OCI-LY7 (cell line): ENCODE measurements around the gene PRELID3B. TPM values are rescaled to one million over a fixed set of nuclear protein-coding genes. Genes with fewer than 3 reads are reported as not detected.

Source experiments
- BruUV-seq: library from RNA; stranded (reverse); fragments of 400-500 nt; replicated peaks from 2 replicates; lab custom pipeline; 2021; lab: Mats Ljungman, UMichigan
- CTCF ChIA-PET: fragments of 300-600 bp; sonication (Branson Sonifier 250); formaldehyde crosslinking; loops from one replicate; lab custom pipeline; 2022; ENCODE audit warnings: antibody characterized with exemption; ENCODE audit not compliant: unreplicated experiment; lab: Charles Lee
- POLR2A ChIA-PET: fragments of 300-600 bp; sonication (Branson Sonifier 250); formaldehyde crosslinking; loops from one replicate; lab custom pipeline; 2022; ENCODE audit warnings: antibody characterized with exemption; lab: Charles Lee
- DNase-seq: peaks from one replicate; pipeline ENCODE4 v3.0.0-alpha.2; 2015; ENCODE audit warnings: low spot score
- H2AFZ ChIP-seq: fragments of 200-600 bp; sonication (generic), shearing (Covaris generic); 2 replicates; pipeline ENCODE4 v1.6.1; 2014; ENCODE audit warnings: mild to moderate bottlenecking, antibody characterized with exemption, low read length, moderate library complexity
- H3K27ac ChIP-seq: fragments of 200-600 bp; sonication (generic); 2 replicates; pipeline ENCODE4 v1.5.1; 2014; ENCODE audit warnings: mixed run types, low read depth, mild to moderate bottlenecking, moderate library complexity, low read length, inconsistent platforms; ENCODE audit not compliant: poor library complexity, severe bottlenecking
- H3K36me3 ChIP-seq: fragments of 200-600 bp; sonication (generic); 2 replicates; pipeline ENCODE4 v1.6.1; 2014; ENCODE audit warnings: mild to moderate bottlenecking, antibody characterized with exemption, low read length, moderate library complexity, mixed read lengths; ENCODE audit not compliant: insufficient read depth
- H3K4me1 ChIP-seq: fragments of 200-600 bp; sonication (generic); 2 replicates; pipeline ENCODE4 v1.5.1; 2014; ENCODE audit warnings: mild to moderate bottlenecking, low read length; ENCODE audit not compliant: insufficient read depth, poor library complexity, severe bottlenecking
- H3K4me2 ChIP-seq: fragments of 200-600 bp; sonication (generic); 2 replicates; pipeline ENCODE4 v1.6.1; 2014; ENCODE audit warnings: mild to moderate bottlenecking, low read length
- H3K4me3 ChIP-seq: fragments of 200-600 bp; sonication (generic); 2 replicates; pipeline ENCODE4 v1.5.1; 2014; ENCODE audit warnings: mild to moderate bottlenecking, low read depth, low read length; ENCODE audit not compliant: poor library complexity, severe bottlenecking
- H3K79me2 ChIP-seq: fragments of 200-600 bp; sonication (generic); 2 replicates; pipeline ENCODE4 v1.6.1; 2016; ENCODE audit warnings: low read depth, mild to moderate bottlenecking, low read length, moderate library complexity, mixed read lengths; ENCODE audit not compliant: insufficient read depth
- H3K9me2 ChIP-seq: fragments of 200-600 bp; sonication (generic); 2 replicates; pipeline ENCODE4 v1.6.1; 2016; ENCODE audit warnings: mild to moderate bottlenecking, low read length, mixed read lengths; ENCODE audit not compliant: insufficient read depth
- H3K9me3 ChIP-seq: fragments of 200-600 bp; sonication (generic); 2 replicates; pipeline ENCODE4 v1.6.1; 2014; ENCODE audit warnings: mild to moderate bottlenecking, mixed run types, low read length, mixed read lengths
- H4K20me1 ChIP-seq: fragments of 200-600 bp; sonication (generic); 2 replicates; pipeline ENCODE4 v1.6.1; 2014; ENCODE audit warnings: mild to moderate bottlenecking, antibody characterized with exemption, low read length, moderate library complexity, mixed read lengths; ENCODE audit not compliant: insufficient read depth
- CTCF ChIP-seq: fragments of 200-600 bp; sonication (generic); conservative IDR thresholded peaks from 2 replicates; pipeline ENCODE4 v1.5.1; 2014; ENCODE audit warnings: mild to moderate bottlenecking, antibody characterized with exemption, low read length, moderate library complexity, mixed read lengths
- EZH2phosphoT487 ChIP-seq: fragments of 200-600 bp; sonication (generic); IDR thresholded peaks from 2 replicates; pipeline ENCODE4 v1.6.1; 2018; ENCODE audit warnings: low read depth, borderline replicate concordance, mild to moderate bottlenecking, mixed run types, antibody characterized with exemption, low read length, moderate library complexity, mixed read lengths
- intact Hi-C: fragments of 100-400 bp; cut with micrococcal nuclease; formaldehyde crosslinking; loops from one replicate; pipeline ENCODE4 v1.10.0; 2022; ENCODE audit not compliant: unreplicated experiment
- total RNA-seq, 2 experiments: library from RNA; depleted of rRNA in 1 of 2; stranded (reverse); fragments of >200 nt in 1 of 2; shearing (Covaris generic) in 1 of 2; gene quantifications; 2 replicates each; pipeline ENCODE4 v1.2.3, GENCODE V29; 2014 to 2022

Gene PRELID3B
- total RNA-seq, 2 experiments from 2014 or later, result 99.4 to 119 TPM

- H3K4me1 ChIP-seq, result peaks cover 32% of the 10 kb centered on the region
- H3K36me3 ChIP-seq, result peaks cover 83% of the 10 kb centered on the region
- peaks cover 12% of the 10 kb centered on the region; the same call in 1 of the 2 replicates for H4K20me1 ChIP-seq
- no peak overlapping the region for H3K4me3 ChIP-seq
- no peak overlapping the region for H2AFZ ChIP-seq
- no peak overlapping the region for H3K4me2 ChIP-seq
- BruUV-seq, result no TSS peak
- no peak overlapping the region for H3K27ac ChIP-seq
- TF ChIP-seq EZH2phosphoT487 (no peak), CTCF (no peak)
- intact Hi-C loops, result no loop called here
- ChIA-PET POLR2A (no interaction called here), CTCF (no interaction called here)
- peaks cover 43% of the 10 kb centered on the region for H3K79me2 ChIP-seq
- no peaks in the 10 kb centered on the region for H3K9me3 ChIP-seq
- no peaks in the 10 kb centered on the region for H3K9me2 ChIP-seq
- no peak for DNase-seq
Measured at GRCh38 chr20:58986968-58987517, 55.5 kb downstream of the PRELID3B start.

DNA sequence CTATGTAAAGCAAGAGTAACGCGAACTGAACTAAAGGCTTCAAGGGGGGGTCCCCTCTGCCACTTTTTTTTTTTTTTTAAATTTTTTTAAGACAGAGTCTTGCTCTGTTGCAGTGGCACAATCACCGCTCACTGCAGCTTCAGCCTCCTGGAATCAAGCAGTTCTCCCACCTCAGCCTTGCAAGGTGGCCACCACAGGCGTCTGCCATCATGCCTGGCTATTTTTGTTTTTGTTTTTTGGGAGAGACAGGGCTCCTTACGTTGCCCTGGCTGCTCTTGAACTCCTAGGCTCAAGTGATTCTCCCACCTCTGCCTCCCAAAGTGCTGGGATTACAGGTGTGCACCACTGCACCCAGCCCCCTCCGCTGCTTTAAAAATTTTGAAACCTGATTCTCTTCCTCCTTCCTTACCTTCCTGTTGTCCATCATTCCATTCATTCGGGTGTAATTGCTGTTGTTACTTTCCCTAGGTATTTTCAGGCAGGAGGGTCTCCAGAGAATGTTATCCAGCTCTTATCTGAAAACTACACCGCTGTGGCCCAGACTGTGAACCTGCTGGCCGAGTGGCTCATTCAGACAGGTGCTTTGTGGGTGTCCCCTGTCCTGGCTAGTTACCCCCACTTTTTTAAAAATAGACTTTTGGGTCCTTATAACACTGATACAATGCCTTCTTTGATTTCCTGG lies 56.2 kb downstream of the PRELID3B start:
- ChIA-PET CTCF (no interaction called here), POLR2A (no interaction called here)
- Histone ChIP-seq H3K79me2 (peaks cover 49% of the 10 kb centered on the region), H3K36me3 (peaks cover 77% of the 10 kb centered on the region), H3K4me2 (no peak overlapping the region), H3K4me3 (no peak overlapping the region), H4K20me1 (peaks cover 12% of the 10 kb centered on the region; the same call in 1 of the 2 replicates), H3K4me1 (peaks cover 32% of the 10 kb centered on the region), H3K27ac (no peak overlapping the region), H2AFZ (no peak overlapping the region), H3K9me2 (no peaks in the 10 kb centered on the region), H3K9me3 (no peaks in the 10 kb centered on the region)
- no TSS peak for BruUV-seq
- intact Hi-C loops, result no loop called here
- DNase-seq, result no peak
- no peak for TF ChIP-seq EZH2phosphoT487
- TF ChIP-seq CTCF, result no peak

GRCh38 chr20:58985656-58986055 lies 56.9 kb downstream of the PRELID3B start:
- TF ChIP-seq CTCF (no peak), EZH2phosphoT487 (no peak)
- no peak overlapping the region for H3K4me3 ChIP-seq
- peaks cover 69% of the 10 kb centered on the region for H3K36me3 ChIP-seq
- H4K20me1 ChIP-seq, result peaks cover 12% of the 10 kb centered on the region; the same call in 1 of the 2 replicates
- peaks cover 49% of the 10 kb centered on the region for H3K79me2 ChIP-seq
- H3K4me2 ChIP-seq, result no peak overlapping the region
- no peaks in the 10 kb centered on the region for H3K9me2 ChIP-seq
- H3K9me3 ChIP-seq, result no peaks in the 10 kb centered on the region
- H2AFZ ChIP-seq, result no peak overlapping the region
- ChIA-PET POLR2A (no interaction called here), CTCF (no interaction called here)
- H3K4me1 ChIP-seq, result peaks cover 32% of the 10 kb centered on the region
- H3K27ac ChIP-seq, result no peak overlapping the region
- DNase-seq, result no peak
- no TSS peak for BruUV-seq
- intact Hi-C loops, result no loop called here
